Activated effector memory CD4-positive, alpha-beta T cell treated with Interleukin-2 at 50 U/mL for 16 hours (primary cell): ENCODE measurements around the gene LRRC45.

ENCODE experiments used
- DNase-seq: peaks from one replicate; pipeline ENCODE4 v3.0.0-alpha.2; 2020

Gene LRRC45

GRCh38 chr17:82008258-82008940 lies 14.7 kb upstream of the LRRC45 start:
- no peak for DNase-seq

GRCh38 chr17:82008941-82009405 lies 14.1 kb upstream of the LRRC45 start:
- DNase-seq: no peak

- DNase-seq: no peak
Observed at GRCh38 chr17:82009413-82009812, 13.7 kb upstream of the LRRC45 start.

GRCh38 chr17:82010575-82011525 lies 12.3 kb upstream of the LRRC45 start:
- DNase-seq: no peak

GRCh38 chr17:82011617-82012187 lies 11.4 kb upstream of the LRRC45 start:
- DNase-seq: no peak

- no peak for DNase-seq
Observed at GRCh38 chr17:82012261-82012639, 10.9 kb upstream of the LRRC45 start.

GRCh38 chr17:82012640-82013295 lies 10.3 kb upstream of the LRRC45 start:
- DNase-seq: no peak

GRCh38 chr17:82013341-82013740 lies 9.8 kb upstream of the LRRC45 start:
- no peak for DNase-seq

GRCh38 chr17:82013772-82014321 lies 9.3 kb upstream of the LRRC45 start:
- DNase-seq: no peak

GRCh38 chr17:82014432-82014831 lies 8.7 kb upstream of the LRRC45 start:
- DNase-seq: no peak

GRCh38 chr17:82014971-82015310 lies 8.2 kb upstream of the LRRC45 start:
- no peak for DNase-seq

- no peak for DNase-seq
Observed at GRCh38 chr17:82015311-82015971, 7.7 kb upstream of the LRRC45 start.

- DNase-seq: no peak
Observed at GRCh38 chr17:82016061-82016874, 6.8 kb upstream of the LRRC45 start.

- DNase-seq: no peak
Observed at GRCh38 chr17:82016875-82017459, 6.1 kb upstream of the LRRC45 start.

- DNase-seq: no peak
Observed at GRCh38 chr17:82017612-82018151, 5.4 kb upstream of the LRRC45 start.

GRCh38 chr17:82018152-82018988 lies 4.7 kb upstream of the LRRC45 start:
- no peak for DNase-seq

- no peak for DNase-seq
Observed at GRCh38 chr17:82018989-82019689, 4.0 kb upstream of the LRRC45 start.

- peak; percentile 29 for DNase-seq
Observed at GRCh38 chr17:82019690-82020571, 3.2 kb upstream of the LRRC45 start.
